22Rv1 (cell line): ENCODE data around the gene HSPA1A.

ENCODE experiments used
- ZFX ChIP-seq: fragments of 450-650 bp; IDR thresholded peaks from 2 replicates; pipeline ENCODE4 v1.6.1; 2017; ENCODE audit warnings: antibody characterized with exemption, borderline replicate concordance
- TF ChIP-seq, protein P1 (sequence below): fragments of 450-650 bp; IDR thresholded peaks from 2 replicates; pipeline ENCODE4 v1.5.1; 2017; ENCODE audit warnings: mild to moderate bottlenecking

DNA sequence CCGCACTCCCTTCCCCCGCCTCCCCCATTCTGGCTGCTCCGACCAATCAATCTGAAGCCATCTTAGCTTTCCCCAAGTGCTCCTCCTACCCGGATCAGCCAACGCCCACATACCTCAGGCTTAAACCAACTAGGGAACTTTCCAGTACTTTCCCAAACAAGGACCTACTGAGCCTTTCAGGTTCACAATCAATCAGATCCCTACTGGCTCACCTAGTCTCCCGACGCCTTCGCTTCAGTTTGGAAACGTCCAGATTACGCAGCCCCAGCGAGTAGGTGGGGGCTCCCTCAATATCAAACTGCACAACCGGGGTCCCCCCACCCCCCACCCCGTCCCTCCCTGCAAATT, 692 bp upstream of the HSPA1A start:
- TF ChIP-seq, protein P1, sequence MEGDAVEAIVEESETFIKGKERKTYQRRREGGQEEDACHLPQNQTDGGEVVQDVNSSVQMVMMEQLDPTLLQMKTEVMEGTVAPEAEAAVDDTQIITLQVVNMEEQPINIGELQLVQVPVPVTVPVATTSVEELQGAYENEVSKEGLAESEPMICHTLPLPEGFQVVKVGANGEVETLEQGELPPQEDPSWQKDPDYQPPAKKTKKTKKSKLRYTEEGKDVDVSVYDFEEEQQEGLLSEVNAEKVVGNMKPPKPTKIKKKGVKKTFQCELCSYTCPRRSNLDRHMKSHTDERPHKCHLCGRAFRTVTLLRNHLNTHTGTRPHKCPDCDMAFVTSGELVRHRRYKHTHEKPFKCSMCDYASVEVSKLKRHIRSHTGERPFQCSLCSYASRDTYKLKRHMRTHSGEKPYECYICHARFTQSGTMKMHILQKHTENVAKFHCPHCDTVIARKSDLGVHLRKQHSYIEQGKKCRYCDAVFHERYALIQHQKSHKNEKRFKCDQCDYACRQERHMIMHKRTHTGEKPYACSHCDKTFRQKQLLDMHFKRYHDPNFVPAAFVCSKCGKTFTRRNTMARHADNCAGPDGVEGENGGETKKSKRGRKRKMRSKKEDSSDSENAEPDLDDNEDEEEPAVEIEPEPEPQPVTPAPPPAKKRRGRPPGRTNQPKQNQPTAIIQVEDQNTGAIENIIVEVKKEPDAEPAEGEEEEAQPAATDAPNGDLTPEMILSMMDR, result no peak
- TF ChIP-seq ZFX, result no peak
